DOHH2 (cell line): ENCODE data around the gene SLC7A11.

Experiments
- H3F3A ChIP-seq: fragments of 200-600 bp; sonication (generic), shearing (Covaris generic); 2 replicates; pipeline ENCODE4 v1.6.0; 2016; ENCODE audit warnings: antibody characterized with exemption, mild to moderate bottlenecking; ENCODE audit not compliant: control insufficient read depth, insufficient read depth
- H3K27ac ChIP-seq: fragments of 200-600 bp; sonication (generic); 2 replicates; pipeline ENCODE4 v1.5.1; 2014; ENCODE audit warnings: low read depth, mild to moderate bottlenecking, low read length, moderate library complexity
- H3K27me3 ChIP-seq: fragments of 200-600 bp; sonication (generic); 2 replicates; pipeline ENCODE4 v1.6.1; 2014; ENCODE audit warnings: mild to moderate bottlenecking, low read length, mixed read lengths; ENCODE audit not compliant: control insufficient read depth
- H3K36me3 ChIP-seq: fragments of 200-600 bp; sonication (generic); 2 replicates; pipeline ENCODE4 v1.6.1; 2014; ENCODE audit warnings: mild to moderate bottlenecking, low read length, moderate library complexity, mixed read lengths; ENCODE audit not compliant: control insufficient read depth
- H3K4me1 ChIP-seq: fragments of 200-600 bp; sonication (generic); 2 replicates; pipeline ENCODE4 v1.6.1; 2014; ENCODE audit warnings: mild to moderate bottlenecking, low read length, mixed read lengths; ENCODE audit not compliant: control insufficient read depth
- H3K4me2 ChIP-seq: fragments of 200-600 bp; sonication (generic); 2 replicates; pipeline ENCODE4 v1.6.0; 2014; ENCODE audit warnings: mild to moderate bottlenecking, low read length, moderate library complexity
- H3K4me3 ChIP-seq: fragments of 200-600 bp; sonication (generic); 2 replicates; pipeline ENCODE4 v1.5.1; 2014; ENCODE audit warnings: mild to moderate bottlenecking, low read length, mixed read lengths
- H3K79me2 ChIP-seq: fragments of 200-600 bp; sonication (generic); 2 replicates; pipeline ENCODE4 v1.6.1; 2014; ENCODE audit warnings: mild to moderate bottlenecking, low read length, mixed read lengths; ENCODE audit not compliant: control insufficient read depth
- H3K9me2 ChIP-seq: fragments of 200-600 bp; sonication (generic); replicated peaks from 2 replicates; pipeline ENCODE4 v1.6.1; 2014; ENCODE audit warnings: mild to moderate bottlenecking, low read length, mixed read lengths; ENCODE audit not compliant: control insufficient read depth
- H3K9me3 ChIP-seq: fragments of 200-600 bp; sonication (generic); 2 replicates; pipeline ENCODE4 v1.6.1; 2014; ENCODE audit warnings: antibody characterized with exemption, low read length, mixed read lengths; ENCODE audit not compliant: control insufficient read depth, insufficient read depth
- H4K20me1 ChIP-seq: fragments of 200-600 bp; sonication (generic); 2 replicates; pipeline ENCODE4 v1.6.0; 2014; ENCODE audit warnings: low read depth, mild to moderate bottlenecking, antibody characterized with exemption, low read length, moderate library complexity; ENCODE audit not compliant: control insufficient read depth, insufficient read depth
- CTCF ChIP-seq: fragments of 200-600 bp; sonication (generic); IDR thresholded peaks from one replicate; pipeline ENCODE4 v1.5.1; 2014; ENCODE audit warnings: antibody characterized with exemption, mild to moderate bottlenecking, low read depth, low read length; ENCODE audit not compliant: poor library complexity, severe bottlenecking
- EZH2phosphoT487 ChIP-seq: fragments of 200-600 bp; sonication (generic); IDR thresholded peaks from 2 replicates; pipeline ENCODE4 v1.6.1; 2017; ENCODE audit warnings: borderline replicate concordance, mild to moderate bottlenecking, antibody characterized with exemption, low read length, moderate library complexity, mixed read lengths

Gene SLC7A11

GRCh38 chr4:138279286-138279685, 37.1 kb upstream of the SLC7A11 start:
- Histone ChIP-seq H3K9me3 (no peaks in the 10 kb centered on the region), H3K4me2 (no peak overlapping the region), H3K4me1 (no peaks in the 10 kb centered on the region), H3K9me2 (no peaks in the 10 kb centered on the region), H3F3A (no peaks in the 10 kb centered on the region), H3K27me3 (no peaks in the 10 kb centered on the region), H4K20me1 (no peaks in the 10 kb centered on the region), H3K79me2 (no peaks in the 10 kb centered on the region), H3K27ac (no peak overlapping the region), H3K36me3 (no peaks in the 10 kb centered on the region), H3K4me3 (no peak overlapping the region)
- TF ChIP-seq EZH2phosphoT487 (no peak), CTCF (no peak)

GRCh38 chr4:138277133-138277532, 35.0 kb upstream of the SLC7A11 start:
- no peaks in the 10 kb centered on the region for H3F3A ChIP-seq
- TF ChIP-seq EZH2phosphoT487 (no peak), CTCF (no peak)
- no peak overlapping the region for H3K4me3 ChIP-seq
- no peaks in the 10 kb centered on the region for H3K79me2 ChIP-seq
- H3K36me3 ChIP-seq, result no peaks in the 10 kb centered on the region
- H3K9me3 ChIP-seq, result no peaks in the 10 kb centered on the region
- H3K9me2 ChIP-seq, result no peaks in the 10 kb centered on the region
- no peak overlapping the region for H3K27ac ChIP-seq
- no peaks in the 10 kb centered on the region for H3K27me3 ChIP-seq
- H3K4me1 ChIP-seq, result no peaks in the 10 kb centered on the region
- H3K4me2 ChIP-seq, result no peak overlapping the region
- no peaks in the 10 kb centered on the region for H4K20me1 ChIP-seq

- Histone ChIP-seq H3K9me3 (no peaks in the 10 kb centered on the region), H3K9me2 (no peaks in the 10 kb centered on the region), H4K20me1 (no peaks in the 10 kb centered on the region), H3K4me1 (no peaks in the 10 kb centered on the region), H3K4me3 (no peak overlapping the region), H3K79me2 (no peaks in the 10 kb centered on the region), H3K27me3 (no peaks in the 10 kb centered on the region), H3K4me2 (no peak overlapping the region), H3F3A (no peaks in the 10 kb centered on the region), H3K27ac (no peak overlapping the region), H3K36me3 (no peaks in the 10 kb centered on the region)
- TF ChIP-seq EZH2phosphoT487 (no peak), CTCF (no peak)
These were observed 33.9 kb upstream of the SLC7A11 start for GRCh38 chr4:138275963-138276621.

GRCh38 chr4:138275216-138275615, 33.1 kb upstream of the SLC7A11 start:
- Histone ChIP-seq H3F3A (no peaks in the 10 kb centered on the region), H3K36me3 (no peaks in the 10 kb centered on the region), H3K9me3 (no peaks in the 10 kb centered on the region), H3K9me2 (no peaks in the 10 kb centered on the region), H3K27ac (no peak overlapping the region), H3K4me1 (no peaks in the 10 kb centered on the region), H3K27me3 (no peaks in the 10 kb centered on the region), H4K20me1 (no peaks in the 10 kb centered on the region), H3K4me3 (no peak overlapping the region), H3K79me2 (no peaks in the 10 kb centered on the region), H3K4me2 (no peak overlapping the region)
- TF ChIP-seq CTCF (no peak), EZH2phosphoT487 (no peak)
